Colonic mucosa (tissue), 4 donors: Measurements from ENCODE around the gene MAFB. TPM values are rescaled to one million over a fixed set of nuclear protein-coding genes. Genes with fewer than 3 reads are reported as not detected.
A peak's percentile ranks its signal among the peaks of the same experiment; 100 is the strongest.

ENCODE experiments used
- DNase-seq: peaks from one replicate; pipeline ENCODE4 v3.0.0-alpha.2; 2020
- H3K27ac ChIP-seq: fragments of 200-600 bp; one replicate; pipeline ENCODE4 v1.8.0; 2021
- H3K27me3 ChIP-seq: fragments of 200-600 bp; one replicate; pipeline ENCODE4 v1.8.0; 2021
- H3K36me3 ChIP-seq: fragments of 200-600 bp; one replicate; pipeline ENCODE4 v1.8.0; 2021
- H3K4me1 ChIP-seq: fragments of 200-600 bp; one replicate; pipeline ENCODE4 v1.8.0; 2021; ENCODE audit warnings: mild to moderate bottlenecking
- H3K4me3 ChIP-seq: fragments of 200-600 bp; one replicate; pipeline ENCODE4 v1.8.0; 2021
- H3K9ac ChIP-seq, 2 donors: one replicate each; pipeline ENCODE4 v1.7.0; 2013; ENCODE audit warnings: control low read depth in 2 of 2, low read depth in 2 of 2, low read length in 2 of 2
- H3K9me3 ChIP-seq: fragments of 200-600 bp; one replicate; pipeline ENCODE4 v1.8.0; 2021
- CTCF ChIP-seq: fragments of 200-600 bp; IDR thresholded peaks from one replicate; pipeline ENCODE4 v1.8.0; 2022; ENCODE audit warnings: antibody characterized with exemption, mild to moderate bottlenecking
- intact Hi-C: fragments of 100-400 bp; cut with DNase I; formaldehyde crosslinking; loops from one replicate; pipeline ENCODE4 v1.14.1; 2022
- total RNA-seq, 2 donors: library from RNA; stranded (reverse); fragmentation: NEBNext Ultra II Directional in 1 of 2; extraction: Animal tissue kit (Norgen Biotek cat#: 25700) in 1 of 2; gene quantifications; one replicate each; pipeline ENCODE4 v1.2.1, GENCODE V29; 2021
- donor health status: healthy.
- donor health status: DM: no; HTN: no; CAD: no.
- donor health status: DM: no; HTN: no; CAD: no.

Gene MAFB
- total RNA-seq, 2 donors from 2014 or later = 2.8 to 11.2 TPM

DNA sequence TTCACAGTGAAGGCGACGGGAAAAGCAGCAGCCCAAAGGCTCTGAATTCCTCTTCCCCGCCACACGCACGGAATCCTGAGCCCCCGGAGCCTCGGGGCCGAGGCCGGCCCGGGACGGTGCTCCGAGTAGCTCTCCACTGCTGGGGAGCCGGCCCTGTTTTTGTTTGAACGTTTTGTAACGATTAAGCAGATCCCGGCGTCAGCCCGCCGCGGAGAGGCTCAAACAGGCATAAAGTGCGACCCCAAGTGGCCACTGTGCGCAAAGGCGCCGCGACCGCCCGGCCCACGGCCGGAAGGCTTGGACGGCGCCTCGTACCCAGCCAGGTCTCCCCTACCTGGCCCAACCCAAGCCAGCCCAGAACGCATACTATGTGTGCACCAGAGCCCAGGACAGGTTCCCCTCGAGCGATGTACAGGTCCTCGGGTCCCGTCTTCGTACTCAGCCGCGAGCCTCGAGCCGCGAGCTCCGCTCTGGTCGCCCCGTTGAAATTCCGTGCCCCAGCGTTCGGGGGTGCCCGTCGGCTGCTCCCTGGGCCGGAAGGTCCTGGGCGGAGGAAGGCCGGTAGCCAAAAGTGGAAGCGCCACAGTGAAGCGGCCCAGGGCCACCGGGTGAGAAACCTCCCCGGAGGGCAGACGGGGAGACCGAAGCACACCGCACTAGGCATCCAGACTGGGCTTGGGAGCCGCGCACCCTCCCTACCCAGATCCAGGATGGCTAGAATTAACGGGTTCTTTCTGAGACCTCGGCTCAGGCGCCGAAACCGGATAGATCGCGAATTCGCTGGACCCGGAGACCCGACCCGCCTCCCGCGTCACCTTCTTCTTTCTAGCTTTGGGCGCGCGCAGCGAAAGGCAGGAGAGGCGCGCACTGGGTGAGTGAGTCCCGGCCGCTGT, 1.2 kb upstream of the MAFB start:
- peaks cover 71% of the 10 kb centered on the region for H3K27me3 ChIP-seq
- H3K27ac ChIP-seq = peak overlapping the region; percentile 79
- TF ChIP-seq CTCF = peak; percentile 91
- H3K9ac ChIP-seq = peak overlapping the region; percentile 40 to 45
- H3K9me3 ChIP-seq = no peaks in the 10 kb centered on the region
- no peaks in the 10 kb centered on the region for H3K36me3 ChIP-seq
- peaks cover 11% of the 10 kb centered on the region for H3K4me1 ChIP-seq
- peak; percentile 90 for DNase-seq
- intact Hi-C loops = loop anchor here (5.0 to 10.0 kb wide), 3 partner anchors 423 to 805 kb away; no protein-coding TSS in a partner anchor
- H3K4me3 ChIP-seq = peak overlapping the region; percentile 59

DNA sequence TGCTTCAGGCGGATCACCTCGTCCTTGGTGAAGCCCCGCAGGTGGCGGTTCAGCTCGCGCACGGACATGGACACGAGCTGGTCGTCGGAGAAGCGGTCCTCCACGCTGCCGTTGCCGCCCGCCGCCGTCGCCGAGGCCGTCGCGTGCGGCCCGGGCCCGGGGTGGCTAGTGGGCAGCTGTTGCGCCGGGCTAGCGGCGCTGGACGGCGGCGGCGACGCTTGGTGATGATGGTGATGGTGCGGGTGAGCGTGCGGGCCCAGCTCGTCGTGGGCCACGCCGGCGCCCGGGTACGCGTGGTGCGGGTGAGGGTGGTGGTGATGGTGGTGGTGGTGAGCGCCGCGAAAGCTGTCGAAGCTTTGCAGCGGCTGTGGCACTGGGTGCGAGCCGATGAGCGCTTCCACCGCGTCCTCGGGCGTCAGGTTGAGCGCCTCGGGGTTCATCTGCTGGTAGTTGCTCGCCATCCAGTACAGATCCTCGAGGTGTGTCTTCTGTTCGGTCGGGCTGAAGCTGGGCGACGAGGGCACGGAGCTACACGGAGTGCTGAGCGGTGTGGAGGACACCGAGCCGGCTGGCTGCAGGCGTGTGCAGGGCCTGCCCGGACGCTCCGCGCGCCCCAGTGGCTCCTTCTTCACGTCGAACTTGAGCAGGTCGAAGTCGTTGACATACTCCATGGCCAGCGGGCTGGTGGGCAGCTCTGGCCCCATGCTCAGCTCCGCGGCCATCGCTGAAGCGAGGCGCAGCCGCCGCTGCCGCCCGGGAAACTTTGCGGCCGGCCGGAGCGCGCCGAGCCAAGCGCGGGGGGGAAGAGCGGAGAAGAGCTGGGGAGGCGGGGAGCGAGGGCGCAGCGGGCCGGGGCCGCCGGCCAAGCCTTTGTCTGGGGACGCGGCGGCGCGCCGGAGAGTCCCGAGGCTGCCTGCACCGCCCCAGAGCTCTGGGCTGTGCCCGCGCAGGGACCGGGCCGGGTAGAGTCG, 622 bp downstream of the MAFB start:
- peak overlapping the region; percentile 79 for H3K27ac ChIP-seq
- no peak for TF ChIP-seq CTCF
- H3K36me3 ChIP-seq = no peaks in the 10 kb centered on the region
- intact Hi-C loops = no loop called here
- peaks cover 11% of the 10 kb centered on the region for H3K4me1 ChIP-seq
- peak overlapping the region in 1 of 2 donors; percentile 69 for H3K9ac ChIP-seq
- peaks cover 86% of the 10 kb centered on the region for H3K27me3 ChIP-seq
- H3K9me3 ChIP-seq = no peaks in the 10 kb centered on the region
- DNase-seq = no peak
- H3K4me3 ChIP-seq = peak overlapping the region; percentile 59

DNA sequence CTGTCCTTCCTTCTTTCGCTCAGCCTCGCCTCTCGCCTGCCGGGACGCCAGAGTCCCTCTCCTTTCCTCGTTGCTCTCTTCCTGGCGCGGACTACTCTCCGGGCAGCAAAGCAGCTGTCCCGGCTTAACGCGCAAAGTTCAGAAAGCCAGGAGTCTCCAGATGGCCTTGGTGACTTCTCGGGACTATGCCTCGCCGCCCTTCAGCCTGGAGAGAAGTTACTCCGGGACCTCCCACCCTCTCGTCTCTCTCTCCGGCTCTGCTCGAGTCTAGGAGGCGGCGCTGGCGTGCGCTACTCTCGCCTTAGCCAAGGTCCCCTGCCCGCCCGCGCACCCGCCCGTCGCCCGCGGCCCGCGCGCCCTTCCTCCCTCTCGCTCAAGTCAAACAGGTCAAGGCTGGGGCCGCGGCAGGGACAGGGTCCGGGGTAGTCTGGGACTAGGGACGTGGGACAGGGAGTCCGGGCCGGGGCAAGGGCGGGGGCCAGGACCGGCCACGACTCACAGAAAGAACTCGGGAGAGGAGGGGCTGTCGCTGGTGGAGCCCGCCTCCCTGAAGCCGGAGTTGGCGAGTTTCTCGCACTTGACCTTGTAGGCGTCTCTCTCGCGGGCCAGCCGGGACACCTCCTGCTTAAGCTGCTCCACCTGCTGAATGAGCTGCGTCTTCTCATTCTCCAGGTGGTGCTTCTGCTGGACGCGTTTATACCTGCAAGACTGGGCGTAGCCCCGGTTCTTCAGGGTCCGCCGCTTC, 1.5 kb downstream of the MAFB start:
- intact Hi-C loops = no loop called here
- no peaks in the 10 kb centered on the region for H3K9me3 ChIP-seq
- peaks cover 85% of the 10 kb centered on the region for H3K27me3 ChIP-seq
- no peak for DNase-seq
- TF ChIP-seq CTCF = no peak
- H3K4me1 ChIP-seq = peaks cover 11% of the 10 kb centered on the region
- peak overlapping the region; percentile 5 to 52 for H3K9ac ChIP-seq
- no peaks in the 10 kb centered on the region for H3K36me3 ChIP-seq
- peak overlapping the region; percentile 59 for H3K4me3 ChIP-seq
- H3K27ac ChIP-seq = peak overlapping the region; percentile 79

- Histone ChIP-seq H3K27me3 (peaks cover 85% of the 10 kb centered on the region), H3K9me3 (no peaks in the 10 kb centered on the region), H3K4me3 (peak overlapping the region; percentile 59), H3K36me3 (no peaks in the 10 kb centered on the region), H3K4me1 (peaks cover 11% of the 10 kb centered on the region), H3K9ac (peak overlapping the region in 1 of 2 donors; percentile 5), H3K27ac (peak overlapping the region; percentile 79)
- no peak for DNase-seq
- intact Hi-C loops = no loop called here
- no peak for TF ChIP-seq CTCF
Measured at GRCh38 chr20:40686893-40687292, 2.1 kb downstream of the MAFB start.
